Measurements from ENCODE around the gene SLC39A10. TPM values are rescaled to one million over a fixed set of nuclear protein-coding genes. Genes with fewer than 3 reads are reported as not detected.
"Not testable (repeated sequence)": the region's sequence is repeated elsewhere in the genome, so short reads cannot be mapped to it uniquely, and the experiment has no call there.

The SLC39A10 gene
- polyA plus RNA-seq, 6 donors from 2014 or later, result 14.8 to 24.4 (median 20.7) TPM

GRCh38 chr2:195667974-195668373 is 10.9 kb downstream of the SLC39A10 start:
- Mint-ChIP-seq H3K36me3 (no peaks in the 10 kb centered on the region), H3K4me1 (peaks cover 21 to 58% (median 42%) of the 10 kb centered on the region in 3 donors), H3K27ac (peak overlapping the region in 2 of 6 donors; percentile 8 to 58), H3K9me3 (no peaks in the 10 kb centered on the region), H3K4me3 (no peak overlapping the region), H3K27me3 (no peaks in the 10 kb centered on the region)
- DNase-seq (no peak), ATAC-seq (ENCODE audit: low read depth in 2 of 2) (no peak)

GRCh38 chr2:195670191-195670590 is 13.2 kb downstream of the SLC39A10 start:
- H3K27me3 Mint-ChIP-seq, result no peaks in the 10 kb centered on the region
- H3K4me1 Mint-ChIP-seq, result peaks cover 22 to 53% (median 46%) of the 10 kb centered on the region in 3 donors
- no peaks in the 10 kb centered on the region for H3K9me3 Mint-ChIP-seq
- no peak for DNase-seq
- H3K36me3 Mint-ChIP-seq, result peaks cover 0 to 8% of the 10 kb centered on the region in 2 donors
- ATAC-seq (ENCODE audit: low read depth in 2 of 2), result no peak
- H3K27ac Mint-ChIP-seq, result no peak overlapping the region
- H3K4me3 Mint-ChIP-seq, result no peak overlapping the region

- no peak for ATAC-seq (ENCODE audit: low read depth in 2 of 2)
- H3K27ac Mint-ChIP-seq, result peak overlapping the region in 1 of 6 donors; percentile 26
- H3K9me3 Mint-ChIP-seq, result no peaks in the 10 kb centered on the region
- no peak for DNase-seq
- peaks cover 17 to 50% (median 43%) of the 10 kb centered on the region in 3 donors for H3K4me1 Mint-ChIP-seq
- H3K4me3 Mint-ChIP-seq, result no peak overlapping the region
- H3K27me3 Mint-ChIP-seq, result no peaks in the 10 kb centered on the region
- H3K36me3 Mint-ChIP-seq, result peaks cover 0 to 8% of the 10 kb centered on the region in 2 donors
Observed at GRCh38 chr2:195671563-195671962, 14.5 kb downstream of the SLC39A10 start.

DNA sequence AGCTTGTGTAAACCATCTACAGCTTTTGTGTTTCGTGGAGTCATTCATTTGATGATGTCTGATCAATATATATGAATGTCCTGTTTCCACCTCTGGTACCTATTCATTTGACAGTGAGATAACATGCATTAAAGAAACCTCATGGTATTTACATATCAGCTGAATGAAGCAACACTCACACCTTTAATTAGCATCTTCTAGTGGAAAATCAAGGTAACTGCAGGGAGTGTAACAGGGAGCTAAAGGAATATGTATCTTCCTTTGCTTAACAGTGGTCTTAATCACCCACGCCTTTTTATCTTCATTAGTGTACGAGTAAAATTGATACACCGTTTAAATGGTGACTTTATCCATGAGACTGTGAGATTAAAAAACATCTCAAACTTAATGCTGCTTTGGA is 15.6 kb downstream of the SLC39A10 start:
- Mint-ChIP-seq H3K9me3 (peaks cover 0 to 2% (median 0%) of the 10 kb centered on the region in 7 donors), H3K27me3 (no peaks in the 10 kb centered on the region), H3K4me1 (peaks cover 16 to 51% (median 43%) of the 10 kb centered on the region in 3 donors), H3K4me3 (no peak overlapping the region), H3K27ac (peak overlapping the region in 1 of 6 donors; percentile 16), H3K36me3 (peaks cover 0 to 8% of the 10 kb centered on the region in 2 donors)
- no peak for ATAC-seq (ENCODE audit: low read depth in 2 of 2)
- no peak for DNase-seq

DNA sequence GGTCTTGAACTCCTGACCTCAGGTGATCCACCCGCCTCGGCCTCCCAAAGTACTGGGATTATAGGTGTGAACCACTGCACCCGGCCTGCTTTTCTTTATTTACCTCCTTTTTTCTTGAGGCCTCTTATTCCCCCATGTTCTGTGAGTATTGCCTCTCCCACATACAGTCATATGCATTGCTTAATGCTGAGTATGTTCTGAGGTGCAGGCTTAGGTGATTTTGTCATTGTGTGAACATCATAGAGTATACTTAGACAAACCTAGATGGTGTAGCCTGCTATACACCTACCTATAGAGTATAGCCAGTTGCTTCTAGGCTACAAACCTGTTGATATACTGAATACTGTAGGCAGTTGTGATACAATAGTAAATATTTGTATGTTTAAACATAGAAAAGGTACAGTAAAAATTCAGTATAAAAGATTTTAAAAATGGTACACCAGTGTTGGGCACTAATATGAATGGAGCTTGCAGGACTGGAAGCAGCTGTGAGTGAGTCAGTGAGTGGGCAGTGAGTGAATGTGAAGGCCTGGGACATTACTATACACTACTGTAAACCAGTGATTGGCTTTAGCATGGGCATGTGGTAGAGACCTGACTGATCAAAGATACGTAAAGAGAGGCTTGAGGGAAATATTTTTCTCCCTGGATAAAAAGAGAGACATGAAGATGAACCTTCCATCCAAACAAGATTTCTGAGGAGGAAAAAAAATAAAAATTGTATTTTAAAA is 17.6 kb downstream of the SLC39A10 start:
- Mint-ChIP-seq H3K4me1 (peaks cover 12 to 51% (median 42%) of the 10 kb centered on the region in 3 donors), H3K9me3 (peaks cover 0 to 2% (median 0%) of the 10 kb centered on the region in 7 donors), H3K27ac (peak overlapping the region in 3 of 6 donors; percentile 9 to 67 (median 26)), H3K4me3 (peak overlapping the region in 1 of 8 donors; percentile 37), H3K27me3 (no peaks in the 10 kb centered on the region), H3K36me3 (peaks cover 0 to 8% of the 10 kb centered on the region in 2 donors)
- ATAC-seq (ENCODE audit: low read depth in 2 of 2) (no peak), DNase-seq (no peak)

DNA sequence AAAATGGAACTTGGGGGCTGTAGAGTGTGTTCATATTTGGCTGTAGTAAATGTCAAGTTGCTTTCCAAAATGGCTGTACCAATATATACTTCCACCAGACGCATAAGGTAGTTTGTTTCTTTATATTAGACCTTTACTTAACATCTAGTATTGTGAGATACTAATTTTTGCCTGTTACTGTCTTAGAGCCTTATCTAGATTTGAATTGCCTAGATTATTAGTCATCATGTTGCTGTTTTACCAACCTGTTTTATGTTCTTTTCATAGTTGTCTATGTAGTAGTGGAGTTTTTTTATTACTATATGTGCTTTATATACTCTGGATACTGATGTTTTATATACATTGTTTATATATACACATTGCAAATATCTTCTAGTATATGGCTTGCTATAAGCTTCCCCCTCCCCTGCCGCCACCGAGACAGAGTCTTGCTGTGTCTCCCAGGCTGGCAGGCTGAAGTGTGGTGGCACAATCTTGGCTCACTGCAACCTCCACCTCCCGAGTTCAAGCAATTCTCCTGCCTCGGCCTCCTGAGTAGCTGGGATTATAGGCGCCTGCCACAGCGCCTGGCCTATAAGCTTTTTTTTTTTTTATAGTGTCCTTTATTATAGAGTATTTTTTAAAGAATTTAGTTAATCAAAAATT is 18.9 kb downstream of the SLC39A10 start:
- ATAC-seq (ENCODE audit: low read depth in 2 of 2), result no peak
- Mint-ChIP-seq H3K27ac (peak overlapping the region in 4 of 6 donors; percentile 42 to 76 (median 66)), H3K27me3 (no peaks in the 10 kb centered on the region), H3K9me3 (peaks cover 0 to 2% (median 0%) of the 10 kb centered on the region in 7 donors), H3K4me3 (no peak overlapping the region), H3K4me1 (peaks cover 16 to 46% (median 38%) of the 10 kb centered on the region in 3 donors), H3K36me3 (peaks cover 8 to 19% of the 10 kb centered on the region in 2 donors)
- DNase-seq, result no peak

GRCh38 chr2:195677290-195677689 is 20.3 kb downstream of the SLC39A10 start:
- Mint-ChIP-seq H3K36me3 (peaks cover 10 to 21% of the 10 kb centered on the region in 2 donors), H3K27me3 (no peaks in the 10 kb centered on the region), H3K4me1 (peaks cover 16 to 34% (median 29%) of the 10 kb centered on the region in 3 donors), H3K9me3 (peaks cover 0 to 2% (median 0%) of the 10 kb centered on the region in 7 donors), H3K4me3 (no peak overlapping the region), H3K27ac (peak overlapping the region in 2 of 6 donors; percentile 51 to 90)
- ATAC-seq (ENCODE audit: low read depth in 2 of 2), result no peak
- no peak for DNase-seq

DNA sequence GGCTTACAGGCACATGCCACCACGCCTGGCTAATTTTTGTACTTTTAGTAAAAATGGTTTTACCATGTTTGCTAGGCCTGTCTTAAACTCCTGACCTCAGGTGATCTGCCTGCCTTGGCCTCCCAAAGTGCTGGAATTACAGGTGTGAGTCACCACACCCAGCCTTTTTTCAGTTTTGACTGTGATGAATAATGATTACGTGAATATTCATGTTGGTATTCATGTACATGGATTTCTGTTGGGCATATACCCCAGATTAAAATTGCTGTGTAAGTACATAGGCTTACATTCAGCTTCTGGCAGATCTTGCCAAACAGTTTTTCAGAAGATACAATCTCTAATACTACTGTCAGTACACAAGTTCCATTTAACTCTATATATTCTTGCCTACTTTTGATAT is 20.9 kb downstream of the SLC39A10 start:
- Mint-ChIP-seq H3K27ac (no peak overlapping the region), H3K4me1 (peaks cover 16 to 34% (median 28%) of the 10 kb centered on the region in 3 donors), H3K36me3 (peaks cover 10 to 21% of the 10 kb centered on the region in 2 donors), H3K27me3 (no peaks in the 10 kb centered on the region), H3K9me3 (peaks cover 0 to 2% (median 0%) of the 10 kb centered on the region in 7 donors), H3K4me3 (peak overlapping the region in 1 of 8 donors; percentile 15)
- no peak for ATAC-seq (ENCODE audit: low read depth in 2 of 2)
- DNase-seq, result no peak

- no peak overlapping the region for H3K4me3 Mint-ChIP-seq
- peaks cover 0 to 1% (median 0%) of the 10 kb centered on the region in 7 donors for H3K9me3 Mint-ChIP-seq
- no peak for ATAC-seq (ENCODE audit: low read depth in 2 of 2)
- no peaks in the 10 kb centered on the region for H3K27me3 Mint-ChIP-seq
- no peak for DNase-seq
- H3K36me3 Mint-ChIP-seq, result peaks cover 23 to 26% of the 10 kb centered on the region in 2 donors
- H3K27ac Mint-ChIP-seq, result no peak overlapping the region
- peaks cover 20 to 23% (median 20%) of the 10 kb centered on the region in 3 donors for H3K4me1 Mint-ChIP-seq
Observed at GRCh38 chr2:195682077-195682476, 25.1 kb downstream of the SLC39A10 start.

DNA sequence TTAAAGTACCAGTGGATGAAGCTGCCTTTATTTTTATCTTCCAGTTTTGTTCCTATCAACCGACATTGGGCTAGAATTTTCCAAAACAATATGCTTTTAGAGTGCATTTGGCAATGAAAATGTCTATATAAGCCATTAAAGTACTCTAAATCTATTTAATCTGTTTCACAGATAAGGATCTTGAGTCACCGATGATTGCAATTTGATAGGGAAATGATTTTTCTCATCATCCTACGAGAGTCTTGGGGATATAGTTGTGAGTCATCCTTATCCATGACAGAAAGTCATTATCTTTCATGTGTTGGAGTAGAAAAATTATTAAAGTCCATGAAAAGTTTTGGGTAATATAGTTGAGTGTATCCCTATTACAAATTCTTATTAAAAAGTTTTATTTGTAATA is 26.1 kb downstream of the SLC39A10 start:
- Mint-ChIP-seq H3K27me3 (no peaks in the 10 kb centered on the region), H3K4me3 (no peak overlapping the region), H3K9me3 (no peaks in the 10 kb centered on the region), H3K36me3 (peaks cover 23 to 26% of the 10 kb centered on the region in 2 donors), H3K27ac (peak overlapping the region in 1 of 6 donors; percentile 59), H3K4me1 (peaks cover 13 to 20% (median 18%) of the 10 kb centered on the region in 3 donors)
- DNase-seq (no peak), ATAC-seq (ENCODE audit: low read depth in 2 of 2) (no peak)

DNA sequence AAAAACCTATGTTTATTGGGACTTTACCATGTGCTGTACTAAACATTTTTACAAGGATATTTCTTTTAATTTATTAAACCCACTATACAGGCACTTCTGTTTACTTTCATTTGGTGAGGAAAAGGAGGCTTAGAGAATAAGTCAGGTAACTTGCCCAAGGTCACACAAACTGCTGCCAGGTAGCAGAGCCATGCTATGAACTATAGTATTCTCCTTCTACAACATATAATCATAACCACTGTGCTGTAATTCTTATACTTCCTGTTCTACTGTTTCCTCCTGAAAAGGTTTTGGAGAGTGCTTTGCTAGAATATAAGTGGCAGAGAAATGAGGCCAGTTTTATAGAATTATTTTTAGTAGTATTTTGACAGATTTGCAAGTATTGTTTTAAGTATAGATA is 29.5 kb downstream of the SLC39A10 start:
- peaks cover 0 to 14% (median 8%) of the 10 kb centered on the region in 7 donors for H3K9me3 Mint-ChIP-seq
- ATAC-seq (ENCODE audit: low read depth in 2 of 2), result no peak
- H3K27ac Mint-ChIP-seq, result peak overlapping the region in 5 of 6 donors; percentile 0 to 76 (median 17)
- H3K4me1 Mint-ChIP-seq, result peaks cover 15 to 33% (median 17%) of the 10 kb centered on the region in 3 donors
- H3K36me3 Mint-ChIP-seq, result peaks cover 28 to 37% of the 10 kb centered on the region in 2 donors
- peak overlapping the region in 2 of 8 donors; percentile 12 to 15 for H3K4me3 Mint-ChIP-seq
- no peaks in the 10 kb centered on the region for H3K27me3 Mint-ChIP-seq
- no peak for DNase-seq

GRCh38 chr2:195687320-195688086 is 30.5 kb downstream of the SLC39A10 start:
- DNase-seq, result no peak
- Mint-ChIP-seq H3K36me3 (peaks cover 34 to 42% of the 10 kb centered on the region in 2 donors), H3K4me3 (no peak overlapping the region), H3K9me3 (peaks cover 0 to 23% (median 15%) of the 10 kb centered on the region in 7 donors), H3K27me3 (no peaks in the 10 kb centered on the region), H3K4me1 (peaks cover 22 to 42% (median 24%) of the 10 kb centered on the region in 3 donors), H3K27ac (no peak overlapping the region)
- no peak for ATAC-seq (ENCODE audit: low read depth in 2 of 2)

DNA sequence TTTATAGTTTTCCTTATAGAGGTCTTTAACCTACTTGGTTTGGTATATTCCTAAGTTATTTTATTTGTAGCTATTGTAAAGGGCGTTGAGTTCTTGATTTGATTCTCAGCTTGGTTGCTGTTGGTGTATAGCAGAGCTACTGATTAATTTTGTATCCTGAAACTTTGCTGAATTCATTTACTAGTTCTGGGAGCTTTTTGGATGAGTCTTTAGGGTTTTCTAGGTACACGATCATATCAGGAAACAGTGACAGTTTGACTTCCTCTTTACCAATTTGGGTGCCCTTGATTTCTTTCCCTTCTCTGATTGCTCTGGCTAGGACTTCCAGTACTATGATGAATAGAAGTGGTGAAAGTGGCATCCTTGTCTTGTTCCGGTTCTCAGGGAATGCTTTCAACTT is 35.5 kb downstream of the SLC39A10 start:
- ATAC-seq (ENCODE audit: low read depth in 2 of 2); H3K27me3 Mint-ChIP-seq; DNase-seq: not testable (repeated sequence)
- Mint-ChIP-seq H3K36me3 (peaks cover 48 to 56% of the 10 kb centered on the region in 2 donors), H3K9me3 (peaks cover 0 to 47% (median 40%) of the 10 kb centered on the region in 7 donors), H3K27ac (peak overlapping the region in 3 of 6 donors; percentile 35 to 88 (median 60)), H3K4me1 (peaks cover 36 to 60% (median 44%) of the 10 kb centered on the region in 3 donors), H3K4me3 (peak overlapping the region in 1 of 8 donors; percentile 30)
